ENCODE measurements around the gene TUBA4A. TPM values are rescaled to one million over a fixed set of nuclear protein-coding genes. Genes with fewer than 3 reads are reported as not detected.

The TUBA4A gene
- total RNA-seq = 100 to 1,000 TPM; 237 to 266 TPM

- peak within 1 kb of the TSS; percentile 99 for H3K4me3 Mint-ChIP-seq
- peaks cover 36% of the 10 kb centered on the region for H3K36me3 Mint-ChIP-seq
- POLR2A ChIA-PET = interaction anchor here (0.6 to 8.4 kb wide), 19 partner anchors 8 to 94 kb away, joined by 3 to 83 read pairs (median 8); partner anchors contain the start of genes ABCB6, ANKZF1, ATG9A and CNPPD1
- peak within 1 kb of the TSS; percentile 90 for H3K27ac Mint-ChIP-seq
- DNase-seq (peak; percentile 94), ATAC-seq (ENCODE audit: low read depth) (peak; percentile 69)
- H3K4me1 Mint-ChIP-seq = peaks cover 40% of the 10 kb centered on the region
- no peaks in the 10 kb centered on the region for H3K9me3 Mint-ChIP-seq
- no peaks in the 10 kb centered on the region for H3K27me3 Mint-ChIP-seq
These were observed at the start of gene TUBA4A for GRCh38 chr2:219253753-219254589. Gene TUBA4A (minus strand): TSS chr2:219253918. CDS start chr2:219253858, 60 bp downstream.

- Mint-ChIP-seq H3K27ac (no peak overlapping the region), H3K27me3 (peaks cover 34% of the 10 kb centered on the region), H3K4me1 (peaks cover 6% of the 10 kb centered on the region), H3K9me3 (no peaks in the 10 kb centered on the region), H3K36me3 (no peaks in the 10 kb centered on the region), H3K4me3 (no peak overlapping the region)
- DNase-seq (no peak), ATAC-seq (ENCODE audit: low read depth) (no peak)
- POLR2A ChIA-PET = no interaction called here
These were observed 48.8 kb upstream of the TUBA4A start for GRCh38 chr2:219302412-219302968.

GRCh38 chr2:219300022-219300421 is 46.3 kb upstream of the TUBA4A start:
- Mint-ChIP-seq H3K9me3 (no peaks in the 10 kb centered on the region), H3K27ac (no peak overlapping the region), H3K4me1 (peaks cover 16% of the 10 kb centered on the region), H3K4me3 (no peak overlapping the region), H3K27me3 (peaks cover 25% of the 10 kb centered on the region), H3K36me3 (no peaks in the 10 kb centered on the region)
- ATAC-seq (ENCODE audit: low read depth) (no peak), DNase-seq (no peak)
- POLR2A ChIA-PET = no interaction called here

GRCh38 chr2:219299372-219299760 is 45.6 kb upstream of the TUBA4A start:
- no peak for ATAC-seq (ENCODE audit: low read depth)
- Mint-ChIP-seq H3K27me3 (peaks cover 22% of the 10 kb centered on the region), H3K9me3 (no peaks in the 10 kb centered on the region), H3K4me1 (peaks cover 18% of the 10 kb centered on the region), H3K27ac (no peak overlapping the region), H3K36me3 (no peaks in the 10 kb centered on the region), H3K4me3 (peak overlapping the region; percentile 58)
- DNase-seq = no peak
- POLR2A ChIA-PET = interaction anchor here (1.1 kb wide), 1 partner anchor 70 kb away, joined by 3 read pairs; the partner anchor contains the start of genes ANKZF1 and ATG9A

- Mint-ChIP-seq H3K27me3 (peaks cover 21% of the 10 kb centered on the region), H3K4me1 (peaks cover 23% of the 10 kb centered on the region), H3K36me3 (no peaks in the 10 kb centered on the region), H3K27ac (no peak overlapping the region), H3K9me3 (no peaks in the 10 kb centered on the region), H3K4me3 (peak overlapping the region; percentile 58)
- POLR2A ChIA-PET = interaction anchor here (1.1 kb wide), 1 partner anchor 70 kb away, joined by 3 read pairs; the partner anchor contains the start of genes ANKZF1 and ATG9A
- DNase-seq (peak; percentile 90), ATAC-seq (ENCODE audit: low read depth) (peak; percentile 54)
These were observed 45.1 kb upstream of the TUBA4A start for GRCh38 chr2:219298759-219299371.

GRCh38 chr2:219297766-219298456 is 44.2 kb upstream of the TUBA4A start:
- Mint-ChIP-seq H3K36me3 (no peaks in the 10 kb centered on the region), H3K27me3 (peaks cover 15% of the 10 kb centered on the region), H3K27ac (no peak overlapping the region), H3K9me3 (no peaks in the 10 kb centered on the region), H3K4me3 (no peak overlapping the region), H3K4me1 (peaks cover 23% of the 10 kb centered on the region)
- POLR2A ChIA-PET = no interaction called here
- DNase-seq (no peak), ATAC-seq (ENCODE audit: low read depth) (no peak)

- DNase-seq (no peak), ATAC-seq (ENCODE audit: low read depth) (no peak)
- H3K27ac Mint-ChIP-seq = no peak overlapping the region
- POLR2A ChIA-PET = no interaction called here
- H3K27me3 Mint-ChIP-seq = peaks cover 14% of the 10 kb centered on the region
- peaks cover 23% of the 10 kb centered on the region for H3K4me1 Mint-ChIP-seq
- H3K36me3 Mint-ChIP-seq = no peaks in the 10 kb centered on the region
- H3K4me3 Mint-ChIP-seq = no peak overlapping the region
- no peaks in the 10 kb centered on the region for H3K9me3 Mint-ChIP-seq
These were observed 43.1 kb upstream of the TUBA4A start for GRCh38 chr2:219296631-219297391.

- H3K27me3 Mint-ChIP-seq = peaks cover 11% of the 10 kb centered on the region
- no peak overlapping the region for H3K4me3 Mint-ChIP-seq
These were observed 42.4 kb upstream of the TUBA4A start for GRCh38 chr2:219296142-219296541.

GRCh38 chr2:219294356-219295351 is 40.9 kb upstream of the TUBA4A start:
- Mint-ChIP-seq H3K4me1 (peaks cover 23% of the 10 kb centered on the region), H3K27ac (peak overlapping the region; percentile 70), H3K9me3 (no peaks in the 10 kb centered on the region), H3K27me3 (peaks cover 8% of the 10 kb centered on the region), H3K36me3 (no peaks in the 10 kb centered on the region), H3K4me3 (peak overlapping the region; percentile 84)
- ATAC-seq (ENCODE audit: low read depth) (peak; percentile 92), DNase-seq (peak; percentile 95)
- POLR2A ChIA-PET = interaction anchor here (0.6 to 2.8 kb wide), 17 partner anchors 8 to 148 kb away, joined by 3 to 27 read pairs (median 4); partner anchors contain the start of genes ANKZF1, ATG9A, CNPPD1 and DNAJB2

More at GRCh38 chr2:219296142-219296541, 42.4 kb upstream of the TUBA4A start:
- Mint-ChIP-seq H3K27ac (no peak overlapping the region), H3K4me1 (peaks cover 23% of the 10 kb centered on the region), H3K36me3 (no peaks in the 10 kb centered on the region), H3K9me3 (no peaks in the 10 kb centered on the region)
- DNase-seq (no peak), ATAC-seq (ENCODE audit: low read depth) (no peak)
- POLR2A ChIA-PET = interaction anchor here (2.7 to 2.8 kb wide), 2 partner anchors 17 to 43 kb away, joined by 16 to 27 read pairs; partner anchors contain the start of genes DNAJB2, TUBA4A and TUBA4B

- peaks cover 19% of the 10 kb centered on the region for H3K4me1 Mint-ChIP-seq
- peak overlapping the region; percentile 70 for H3K27ac Mint-ChIP-seq
- POLR2A ChIA-PET = interaction anchor here (1.1 to 2.8 kb wide), 4 partner anchors 14 to 134 kb away, joined by 3 to 27 read pairs (median 13); partner anchors contain the start of genes DNAJB2, NHEJ1, TUBA4A and TUBA4B
- H3K27me3 Mint-ChIP-seq = peaks cover 8% of the 10 kb centered on the region
- H3K9me3 Mint-ChIP-seq = no peaks in the 10 kb centered on the region
- H3K4me3 Mint-ChIP-seq = peak overlapping the region; percentile 84
- ATAC-seq (ENCODE audit: low read depth) (no peak), DNase-seq (no peak)
- no peaks in the 10 kb centered on the region for H3K36me3 Mint-ChIP-seq
These were observed 40.1 kb upstream of the TUBA4A start for GRCh38 chr2:219293736-219294231.

- DNase-seq = no peak
- Mint-ChIP-seq H3K27me3 (peaks cover 8% of the 10 kb centered on the region), H3K4me1 (peaks cover 17% of the 10 kb centered on the region), H3K36me3 (no peaks in the 10 kb centered on the region), H3K4me3 (no peak overlapping the region), H3K27ac (no peak overlapping the region), H3K9me3 (no peaks in the 10 kb centered on the region)
- ATAC-seq (ENCODE audit: low read depth) = no peak
- POLR2A ChIA-PET = interaction anchor here (1.0 to 1.4 kb wide), 2 partner anchors 13 to 43 kb away, joined by 3 to 4 read pairs; partner anchors contain the start of gene DNAJB2
These were observed 38.9 kb upstream of the TUBA4A start for GRCh38 chr2:219292616-219293015.

Data from activated naive CD8-positive, alpha-beta T cell treated with anti-CD3 and anti-CD28 coated beads, Interleukin-2, amount 10 ng/mL, durations not matched to agents 7 days and 5 days (primary cell).